ENCODE data around the gene CADM2. TPM values are rescaled to one million over a fixed set of nuclear protein-coding genes. Genes with fewer than 3 reads are reported as not detected.
"Not testable (repeated sequence)": the region's sequence is repeated elsewhere in the genome, so short reads cannot be mapped to it uniquely, and the experiment has no call there.

Gene CADM2
- total RNA-seq, 1 donor from 2014 or later = 2.1 TPM

GRCh38 chr3:85075663-85076062 is 116.9 kb downstream of the CADM2 start:
- DNase-seq (ENCODE audit: low read depth) = no peak

GRCh38 chr3:85077018-85077417 is 118.2 kb downstream of the CADM2 start:
- no peak for DNase-seq (ENCODE audit: low read depth)

- DNase-seq (ENCODE audit: low read depth) = no peak
Observed at GRCh38 chr3:85081191-85081906, 122.6 kb downstream of the CADM2 start.

GRCh38 chr3:85090495-85090894 is 131.7 kb downstream of the CADM2 start:
- no peak for DNase-seq (ENCODE audit: low read depth)

- no peak for DNase-seq (ENCODE audit: low read depth)
Observed at GRCh38 chr3:85100316-85100715, 141.5 kb downstream of the CADM2 start.

- DNase-seq (ENCODE audit: low read depth) = no peak
Observed at GRCh38 chr3:85102781-85103180, 144.0 kb downstream of the CADM2 start.

- DNase-seq (ENCODE audit: low read depth) = no peak
Observed at GRCh38 chr3:85110393-85110792, 151.6 kb downstream of the CADM2 start.

GRCh38 chr3:85120879-85121278 is 162.1 kb downstream of the CADM2 start:
- no peak for DNase-seq (ENCODE audit: low read depth)

- DNase-seq (ENCODE audit: low read depth) = not testable (repeated sequence)
Observed at GRCh38 chr3:85132864-85133263, 174.1 kb downstream of the CADM2 start.

GRCh38 chr3:85133691-85134420 is 175.1 kb downstream of the CADM2 start:
- not testable (repeated sequence) for DNase-seq (ENCODE audit: low read depth)

GRCh38 chr3:85142626-85143025 is 183.8 kb downstream of the CADM2 start:
- no peak for DNase-seq (ENCODE audit: low read depth)

GRCh38 chr3:85148036-85148435 is 189.2 kb downstream of the CADM2 start:
- DNase-seq (ENCODE audit: low read depth) = no peak

GRCh38 chr3:85151555-85151954 is 192.8 kb downstream of the CADM2 start:
- DNase-seq (ENCODE audit: low read depth) = no peak

- DNase-seq (ENCODE audit: low read depth) = not testable (repeated sequence)
Observed at GRCh38 chr3:85153279-85153678, 194.5 kb downstream of the CADM2 start.

GRCh38 chr3:85159376-85159775 is 200.6 kb downstream of the CADM2 start:
- DNase-seq (ENCODE audit: low read depth) = no peak

GRCh38 chr3:85161544-85161943 is 202.8 kb downstream of the CADM2 start:
- DNase-seq (ENCODE audit: low read depth) = no peak

- no peak for DNase-seq (ENCODE audit: low read depth)
Observed at GRCh38 chr3:85162905-85163304, 204.1 kb downstream of the CADM2 start.

- DNase-seq (ENCODE audit: low read depth) = no peak
Observed at GRCh38 chr3:85164436-85164835, 205.6 kb downstream of the CADM2 start.

GRCh38 chr3:85167576-85167975 is 208.8 kb downstream of the CADM2 start:
- no peak for DNase-seq (ENCODE audit: low read depth)

- no peak for DNase-seq (ENCODE audit: low read depth)
Observed at GRCh38 chr3:85170646-85171045, 211.9 kb downstream of the CADM2 start.

- no peak for DNase-seq (ENCODE audit: low read depth)
Observed at GRCh38 chr3:85171976-85172375, 213.2 kb downstream of the CADM2 start.

- DNase-seq (ENCODE audit: low read depth) = no peak
Observed at GRCh38 chr3:85176799-85177198, 218.0 kb downstream of the CADM2 start.
